Measurements from ENCODE around the gene FAM120C. TPM values are rescaled to one million over a fixed set of nuclear protein-coding genes. Genes with fewer than 3 reads are reported as not detected.

Gene FAM120C
- total RNA-seq, 4 donors from 2014 or later = 5.0 to 9.2 (median 6.9) TPM

- H3K36me3 ChIP-seq = peaks cover 0 to 28% (median 0%) of the 10 kb centered on the region in 3 donors
- no peak overlapping the region for H3K27ac ChIP-seq
- H3K4me3 ChIP-seq = no peak overlapping the region
- intact Hi-C loops (cut with DNase I) = no loop called here
- 57 to 77% methylated on average over 1 of the region's 1 CpG for WGBS, 2 donors
- TF ChIP-seq POLR2A (IDR thresholded peaks at IDR 0.05) (no peak), CTCF (IDR thresholded peaks at IDR 0.05) (no peak)
- H3K27me3 ChIP-seq = no peaks in the 10 kb centered on the region
- no peaks in the 10 kb centered on the region for H3K9me3 ChIP-seq
- no peaks in the 10 kb centered on the region for H3K4me1 ChIP-seq
- DNase-seq = no peak
These were observed 89.9 kb downstream of the FAM120C start for GRCh38 chrX:54093159-54093558.

- H3K27me3 ChIP-seq = no peaks in the 10 kb centered on the region
- H3K4me1 ChIP-seq = no peaks in the 10 kb centered on the region
- H3K36me3 ChIP-seq = peaks cover 0 to 33% (median 0%) of the 10 kb centered on the region in 3 donors
- H3K27ac ChIP-seq = no peak overlapping the region
- no peaks in the 10 kb centered on the region for H3K9me3 ChIP-seq
- H3K4me3 ChIP-seq = no peak overlapping the region
- TF ChIP-seq POLR2A (IDR thresholded peaks at IDR 0.05) (no peak), CTCF (IDR thresholded peaks at IDR 0.05) (no peak)
- 75 to 100% methylated on average over 2 of the region's 2 CpGs for WGBS, 2 donors
- intact Hi-C loops (cut with DNase I) = no loop called here
- no peak for DNase-seq
These were observed 92.2 kb downstream of the FAM120C start for GRCh38 chrX:54090880-54091279.

GRCh38 chrX:54089191-54089590 lies 93.9 kb downstream of the FAM120C start:
- DNase-seq = no peak
- WGBS, 2 donors = 83 to 85% methylated on average over 2 of the region's 2 CpGs
- H3K4me1 ChIP-seq = no peaks in the 10 kb centered on the region
- intact Hi-C loops (cut with DNase I) = no loop called here
- TF ChIP-seq CTCF (IDR thresholded peaks at IDR 0.05) (no peak), POLR2A (IDR thresholded peaks at IDR 0.05) (no peak)
- H3K9me3 ChIP-seq = no peaks in the 10 kb centered on the region
- H3K27me3 ChIP-seq = no peaks in the 10 kb centered on the region
- H3K27ac ChIP-seq = no peak overlapping the region
- H3K36me3 ChIP-seq = peaks cover 0 to 49% (median 0%) of the 10 kb centered on the region in 3 donors
- no peak overlapping the region for H3K4me3 ChIP-seq

- TF ChIP-seq CTCF (IDR thresholded peaks at IDR 0.05) (no peak), POLR2A (IDR thresholded peaks at IDR 0.05) (no peak)
- no peaks in the 10 kb centered on the region for H3K27me3 ChIP-seq
- H3K9me3 ChIP-seq = no peaks in the 10 kb centered on the region
- 75 to 90% methylated on average over 3 to 4 of the region's 4 CpGs for WGBS, 2 donors
- intact Hi-C loops (cut with DNase I) = no loop called here
- no peaks in the 10 kb centered on the region for H3K4me1 ChIP-seq
- H3K36me3 ChIP-seq = peaks cover 0 to 56% (median 0%) of the 10 kb centered on the region in 3 donors
- no peak for DNase-seq
- H3K4me3 ChIP-seq = no peak overlapping the region
- no peak overlapping the region for H3K27ac ChIP-seq
These were observed 95.4 kb downstream of the FAM120C start for GRCh38 chrX:54087661-54088060.

GRCh38 chrX:54085666-54086065 lies 97.4 kb downstream of the FAM120C start:
- TF ChIP-seq POLR2A (IDR thresholded peaks at IDR 0.05) (no peak), CTCF (IDR thresholded peaks at IDR 0.05) (no peak)
- DNase-seq = no peak
- intact Hi-C loops (cut with DNase I) = no loop called here
- Histone ChIP-seq H3K27ac (no peak overlapping the region), H3K9me3 (no peaks in the 10 kb centered on the region), H3K4me1 (no peaks in the 10 kb centered on the region), H3K36me3 (peaks cover 0 to 53% (median 0%) of the 10 kb centered on the region in 3 donors), H3K27me3 (no peaks in the 10 kb centered on the region), H3K4me3 (no peak overlapping the region)
- WGBS, 2 donors = 63 to 92% methylated on average over 5 to 6 of the region's 6 CpGs
